ENCODE data around the gene PCDHGB3. TPM values are rescaled to one million over a fixed set of nuclear protein-coding genes. Genes with fewer than 3 reads are reported as not detected.
"Not testable (repeated sequence)": the region's sequence is repeated elsewhere in the genome, so short reads cannot be mapped to it uniquely, and the experiment has no call there.

PCDHGB3 gene
- total RNA-seq, 4 donors from 2014 or later, result 0.26 to 2.7 (median 2.2) TPM

DNA sequence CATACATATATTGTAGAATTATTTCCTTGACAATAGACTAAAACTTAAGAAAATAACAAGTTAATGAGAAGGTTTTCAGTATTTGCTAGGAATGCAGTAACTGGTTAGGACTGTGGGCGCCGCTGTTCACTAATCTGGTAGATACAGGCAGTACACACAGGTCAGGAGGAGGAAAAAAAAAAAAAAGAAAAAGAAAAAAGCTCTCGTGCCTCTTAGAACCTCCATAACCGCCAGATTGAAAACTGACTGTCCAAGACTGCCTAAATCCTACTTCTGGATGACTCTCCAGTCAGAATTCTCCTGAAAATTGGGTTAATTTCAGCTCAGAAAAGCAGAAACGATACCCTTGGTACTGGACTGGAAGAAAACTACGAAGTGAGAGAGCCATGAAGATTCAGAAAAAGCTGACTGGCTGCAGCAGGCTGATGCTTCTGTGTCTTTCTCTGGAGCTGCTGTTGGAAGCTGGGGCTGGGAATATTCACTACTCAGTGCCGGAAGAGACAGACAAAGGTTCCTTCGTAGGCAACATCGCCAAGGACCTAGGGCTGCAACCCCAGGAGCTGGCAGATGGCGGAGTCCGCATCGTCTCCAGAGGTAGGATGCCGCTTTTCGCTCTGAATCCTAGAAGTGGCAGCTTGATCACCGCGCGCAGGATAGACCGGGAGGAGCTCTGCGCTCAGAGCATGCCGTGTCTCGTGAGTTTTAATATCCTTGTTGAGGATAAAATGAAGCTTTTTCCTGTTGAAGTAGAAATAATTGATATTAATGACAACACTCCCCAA, 39.6 kb upstream of the PCDHGB3 start, which contains the start of gene PCDHGA1:
PCDHGA1 (plus strand) TSS at position 216 of the 782 bp plus-strand sequence.
- peaks cover 0 to 84% (median 38%) of the 10 kb centered on the region in 3 donors for H3K9me3 ChIP-seq
- H3K27ac ChIP-seq, result no peak within 1 kb of the TSS
- WGBS, 2 donors, result 24 to 33% methylated on average over 20 to 21 of the region's 21 CpGs
- intact Hi-C loops (cut with DNase I), result no loop called here
- H3K4me1 ChIP-seq, result no peaks in the 10 kb centered on the region
- H3K4me3 ChIP-seq, result peak within 1 kb of the TSS in 1 of 4 donors; percentile 30
- no peak for TF ChIP-seq POLR2A (IDR thresholded peaks at IDR 0.05)
- TF ChIP-seq, protein P1, sequence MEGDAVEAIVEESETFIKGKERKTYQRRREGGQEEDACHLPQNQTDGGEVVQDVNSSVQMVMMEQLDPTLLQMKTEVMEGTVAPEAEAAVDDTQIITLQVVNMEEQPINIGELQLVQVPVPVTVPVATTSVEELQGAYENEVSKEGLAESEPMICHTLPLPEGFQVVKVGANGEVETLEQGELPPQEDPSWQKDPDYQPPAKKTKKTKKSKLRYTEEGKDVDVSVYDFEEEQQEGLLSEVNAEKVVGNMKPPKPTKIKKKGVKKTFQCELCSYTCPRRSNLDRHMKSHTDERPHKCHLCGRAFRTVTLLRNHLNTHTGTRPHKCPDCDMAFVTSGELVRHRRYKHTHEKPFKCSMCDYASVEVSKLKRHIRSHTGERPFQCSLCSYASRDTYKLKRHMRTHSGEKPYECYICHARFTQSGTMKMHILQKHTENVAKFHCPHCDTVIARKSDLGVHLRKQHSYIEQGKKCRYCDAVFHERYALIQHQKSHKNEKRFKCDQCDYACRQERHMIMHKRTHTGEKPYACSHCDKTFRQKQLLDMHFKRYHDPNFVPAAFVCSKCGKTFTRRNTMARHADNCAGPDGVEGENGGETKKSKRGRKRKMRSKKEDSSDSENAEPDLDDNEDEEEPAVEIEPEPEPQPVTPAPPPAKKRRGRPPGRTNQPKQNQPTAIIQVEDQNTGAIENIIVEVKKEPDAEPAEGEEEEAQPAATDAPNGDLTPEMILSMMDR (IDR thresholded peaks at IDR 0.05), result peak in 1 of 6 experiments; percentile 30
- peaks cover 0 to 81% (median 0%) of the 10 kb centered on the region in 4 donors for H3K27me3 ChIP-seq
- no peaks in the 10 kb centered on the region for H3K36me3 ChIP-seq
- DNase-seq, result no peak

DNA sequence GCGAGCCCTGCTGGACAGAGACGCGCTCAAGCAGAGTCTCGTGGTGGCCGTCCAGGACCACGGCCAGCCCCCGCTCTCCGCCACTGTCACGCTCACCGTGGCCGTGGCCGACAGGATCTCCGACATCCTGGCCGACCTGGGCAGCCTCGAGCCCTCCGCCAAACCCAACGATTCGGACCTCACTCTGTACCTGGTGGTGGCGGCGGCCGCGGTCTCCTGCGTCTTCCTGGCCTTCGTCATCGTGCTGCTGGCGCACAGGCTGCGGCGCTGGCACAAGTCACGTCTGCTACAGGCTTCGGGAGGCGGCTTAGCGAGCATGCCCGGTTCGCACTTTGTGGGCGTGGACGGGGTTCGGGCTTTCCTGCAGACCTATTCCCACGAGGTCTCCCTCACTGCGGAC, 37.5 kb upstream of the PCDHGB3 start:
- H3K4me1 ChIP-seq; DNase-seq; intact Hi-C loops (cut with DNase I); H3K36me3 ChIP-seq; H3K27ac ChIP-seq; H3K4me3 ChIP-seq: not testable (repeated sequence)
- Histone ChIP-seq H3K9me3 (peaks cover 0 to 71% (median 38%) of the 10 kb centered on the region in 3 donors), H3K27me3 (peaks cover 0 to 86% (median 0%) of the 10 kb centered on the region in 4 donors)
- WGBS, 2 donors, result 50 to 55% methylated on average over 2 to 15 of the region's 39 CpGs

GRCh38 chr5:141338538-141339306, 31.3 kb upstream of the PCDHGB3 start, which contains the start of gene PCDHGA2:
Gene PCDHGA2 (plus strand): TSS chr5:141338760.
- TF ChIP-seq, protein P1 (IDR thresholded peaks at IDR 0.05), result peak in 4 of 6 experiments; percentile 10 to 40 (median 18)
- no peak for TF ChIP-seq POLR2A (IDR thresholded peaks at IDR 0.05)
- peaks cover 0 to 70% (median 47%) of the 10 kb centered on the region in 3 donors for H3K9me3 ChIP-seq
- no peak for DNase-seq
- peaks cover 0 to 7% (median 0%) of the 10 kb centered on the region in 3 donors for H3K4me1 ChIP-seq
- intact Hi-C loops (cut with DNase I), result no loop called here
- H3K36me3 ChIP-seq, result no peaks in the 10 kb centered on the region
- no peak within 1 kb of the TSS for H3K27ac ChIP-seq
- H3K27me3 ChIP-seq, result peaks cover 0 to 63% (median 0%) of the 10 kb centered on the region in 4 donors
- WGBS, 2 donors, result 27 to 28% methylated on average over 18 to 24 of the region's 27 CpGs
- peak within 1 kb of the TSS in 3 of 4 donors; percentile 22 to 46 (median 34) for H3K4me3 ChIP-seq

- 85 to 87% methylated on average over 7 to 13 of the region's 45 CpGs for WGBS, 2 donors
- H3K9me3 ChIP-seq, result peaks cover 0 to 79% (median 55%) of the 10 kb centered on the region in 3 donors
These were observed 29.2 kb upstream of the PCDHGB3 start for GRCh38 chr5:141340781-141341354.

GRCh38 chr5:141342773-141343172, 27.3 kb upstream of the PCDHGB3 start:
- intact Hi-C loops (cut with DNase I), result no loop called here
- Histone ChIP-seq H3K27me3 (peaks cover 0 to 68% (median 0%) of the 10 kb centered on the region in 4 donors), H3K9me3 (peaks cover 0 to 94% (median 64%) of the 10 kb centered on the region in 3 donors), H3K36me3 (no peaks in the 10 kb centered on the region), H3K27ac (no peak overlapping the region), H3K4me3 (no peak overlapping the region), H3K4me1 (peaks cover 0 to 7% (median 0%) of the 10 kb centered on the region in 3 donors)
- TF ChIP-seq, protein P1 (IDR thresholded peaks at IDR 0.05), result no peak
- TF ChIP-seq POLR2A (IDR thresholded peaks at IDR 0.05), result no peak
- no peak for DNase-seq
- 20 to 50% methylated on average over 1 of the region's 1 CpG for WGBS, 2 donors

More at GRCh38 chr5:141340781-141341354, 29.2 kb upstream of the PCDHGB3 start:
- DNase-seq; H3K4me3 ChIP-seq; H3K36me3 ChIP-seq; intact Hi-C loops (cut with DNase I); H3K4me1 ChIP-seq; H3K27ac ChIP-seq: not testable (repeated sequence)
- peaks cover 0 to 64% (median 0%) of the 10 kb centered on the region in 4 donors for H3K27me3 ChIP-seq

Measured in esophagus squamous epithelium (tissue), 5 donors.